ACHN (cell line): ENCODE measurements around the gene CFAP57.

Experiments
- DNase-seq: peaks from one replicate; pipeline ENCODE4 v3.0.0-alpha.2; 2015
- in situ Hi-C: cut with HindIII; loops from 2 replicates; pipeline ENCODE4 v1.10.0; 2017; ENCODE audit warnings: low sequenced_read_pairs, low pct_ligation_motif_present, low pct_unique_long_range_greater_than_20kb

The CFAP57 gene

GRCh38 chr1:43285269-43285990 lies 113.3 kb downstream of the CFAP57 start, which contains the start of gene C1orf210:
C1orf210 (minus strand) TSS chr1:43285581; CDS start chr1:43283270, 2,311 bp downstream.
- DNase-seq = no peak
- in situ Hi-C loops = no loop called here

GRCh38 chr1:43286115-43286514 lies 114.0 kb downstream of the CFAP57 start:
- no peak for DNase-seq
- in situ Hi-C loops = no loop called here

- in situ Hi-C loops = no loop called here
- no peak for DNase-seq
These were observed 114.4 kb downstream of the CFAP57 start for GRCh38 chr1:43286533-43286932.

DNA sequence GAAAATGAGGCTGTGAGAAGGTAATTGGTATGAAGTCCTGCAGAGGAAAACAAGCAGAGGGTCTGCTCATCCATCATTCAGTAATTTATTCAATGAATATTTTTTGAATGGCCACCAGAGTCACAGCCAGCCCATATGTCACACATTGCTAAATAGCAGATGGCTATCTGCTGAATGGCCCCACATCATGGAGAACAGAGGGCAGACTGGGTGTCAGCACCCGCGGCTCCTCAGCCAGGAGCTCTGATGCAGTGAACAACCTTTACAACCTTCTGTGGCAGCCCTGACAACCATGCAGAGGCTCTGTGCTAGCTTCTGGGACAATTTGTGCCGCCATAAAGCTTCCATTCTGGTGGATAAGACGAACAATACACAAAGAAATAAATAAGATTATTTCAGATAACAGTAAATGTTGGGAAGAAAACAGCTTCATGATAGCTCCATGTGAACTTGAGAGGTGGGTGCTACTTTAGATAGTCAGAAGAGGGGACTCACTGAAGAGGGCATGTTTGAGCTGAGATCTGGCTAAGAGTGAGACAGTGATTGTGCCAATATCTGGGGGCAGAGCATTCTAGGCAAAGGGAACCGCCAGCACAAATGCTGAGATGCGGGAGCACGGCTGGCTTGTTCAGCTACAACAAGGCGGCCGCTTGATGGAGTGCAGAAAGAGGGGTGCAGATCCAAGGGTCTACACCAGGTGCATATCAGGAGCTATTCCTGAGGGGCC lies 116.1 kb downstream of the CFAP57 start:
- no peak for DNase-seq
- in situ Hi-C loops = no loop called here

GRCh38 chr1:43288785-43289706 lies 116.9 kb downstream of the CFAP57 start:
- no peak for DNase-seq
- in situ Hi-C loops = no loop called here

DNA sequence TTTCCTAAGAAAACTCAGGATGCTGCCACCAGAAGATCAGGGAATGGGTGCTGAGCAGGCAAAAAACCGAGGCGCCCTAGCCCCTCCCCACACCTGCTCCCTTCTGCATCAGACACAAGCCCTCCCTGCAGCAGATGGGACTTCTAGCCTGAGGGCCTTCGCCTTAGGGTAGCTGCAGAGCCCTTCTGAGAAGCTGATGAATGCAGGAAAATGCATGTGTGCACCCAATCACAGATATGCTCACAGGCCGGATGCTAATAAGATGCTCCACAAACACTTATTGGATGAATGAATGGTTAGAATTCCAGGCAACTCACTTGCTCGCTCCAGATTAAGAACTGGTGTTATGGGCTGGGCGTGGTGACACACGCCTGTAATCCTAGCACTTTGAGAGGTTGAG lies 120.1 kb downstream of the CFAP57 start:
- in situ Hi-C loops = no loop called here

GRCh38 chr1:43292679-43293078 lies 120.5 kb downstream of the CFAP57 start:
- in situ Hi-C loops = no loop called here
- no peak for DNase-seq

More for the DNA sequence above, 120.1 kb downstream of the CFAP57 start:
- DNase-seq = no peak

GRCh38 chr1:43293176-43293575 lies 121.0 kb downstream of the CFAP57 start:
- no peak for DNase-seq
- in situ Hi-C loops = no loop called here

- DNase-seq = no peak
- in situ Hi-C loops = no loop called here
These were observed 122.0 kb downstream of the CFAP57 start for GRCh38 chr1:43293896-43294760.

DNA sequence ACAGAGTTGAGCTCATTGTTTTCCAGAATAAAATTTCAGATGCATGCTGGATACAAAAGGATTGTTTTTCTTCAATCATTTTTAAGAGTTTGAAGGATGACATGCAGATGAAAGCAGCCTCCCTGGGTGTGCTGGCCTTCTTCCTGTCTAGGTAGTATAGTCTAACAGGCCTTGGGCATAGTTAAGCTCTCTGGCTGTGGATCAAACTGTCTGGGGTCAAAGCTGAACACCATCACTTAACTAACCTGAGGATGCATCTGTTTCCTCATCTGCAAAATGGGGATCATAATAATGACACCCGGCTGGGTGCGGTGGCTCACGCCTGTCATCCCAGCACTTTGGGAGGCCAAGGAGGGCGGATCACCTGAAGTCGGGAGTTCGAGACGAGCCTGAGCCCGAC lies 122.6 kb downstream of the CFAP57 start:
- no peak for DNase-seq
- in situ Hi-C loops = no loop called here

DNA sequence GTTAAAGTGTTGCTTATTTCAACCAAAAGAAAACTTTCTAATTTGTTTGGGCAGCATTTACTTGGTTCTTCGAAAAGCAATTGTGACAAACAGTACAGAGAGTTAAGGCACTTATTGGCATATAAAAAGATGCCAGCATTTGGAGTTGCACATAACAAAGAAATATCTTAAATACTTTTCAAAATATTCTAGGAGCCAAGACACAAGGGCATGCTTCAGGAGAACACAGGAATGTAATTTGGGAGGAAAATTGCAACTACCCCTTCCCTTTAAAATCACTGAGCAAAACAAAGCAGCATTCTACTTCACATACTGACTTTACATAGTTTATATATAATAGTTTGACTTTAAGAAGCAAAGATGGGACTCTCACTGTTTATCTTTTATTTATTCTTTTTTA lies 124.1 kb downstream of the CFAP57 start:
- in situ Hi-C loops = no loop called here
- no peak for DNase-seq

DNA sequence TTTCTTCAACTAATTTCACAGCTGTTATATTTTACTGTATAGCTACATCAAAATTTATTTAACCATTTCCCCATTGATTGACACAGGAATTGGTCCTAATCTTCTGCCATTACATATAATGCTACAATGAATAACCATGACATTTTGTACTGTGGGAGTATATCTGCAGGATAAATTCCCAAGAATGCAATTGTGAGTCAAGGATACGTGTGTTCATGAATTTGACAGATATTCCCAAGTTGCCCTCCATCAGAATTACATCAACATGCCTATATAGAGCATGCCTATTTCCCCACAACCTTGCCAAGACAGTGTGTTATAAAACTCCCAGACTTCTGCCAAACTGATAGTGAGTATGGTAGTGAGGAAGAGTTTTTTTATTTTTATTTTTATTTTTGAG lies 125.9 kb downstream of the CFAP57 start:
- in situ Hi-C loops = no loop called here
- no peak for DNase-seq

- in situ Hi-C loops = no loop called here
- DNase-seq = no peak
These were observed 127.0 kb downstream of the CFAP57 start for GRCh38 chr1:43299101-43299500.

GRCh38 chr1:43300378-43301094 lies 128.4 kb downstream of the CFAP57 start, which contains the start of gene TIE1:
TIE1 (plus strand) TSS chr1:43300982; CDS start chr1:43301072, 90 bp downstream.
- in situ Hi-C loops = no loop called here
- no peak for DNase-seq

DNA sequence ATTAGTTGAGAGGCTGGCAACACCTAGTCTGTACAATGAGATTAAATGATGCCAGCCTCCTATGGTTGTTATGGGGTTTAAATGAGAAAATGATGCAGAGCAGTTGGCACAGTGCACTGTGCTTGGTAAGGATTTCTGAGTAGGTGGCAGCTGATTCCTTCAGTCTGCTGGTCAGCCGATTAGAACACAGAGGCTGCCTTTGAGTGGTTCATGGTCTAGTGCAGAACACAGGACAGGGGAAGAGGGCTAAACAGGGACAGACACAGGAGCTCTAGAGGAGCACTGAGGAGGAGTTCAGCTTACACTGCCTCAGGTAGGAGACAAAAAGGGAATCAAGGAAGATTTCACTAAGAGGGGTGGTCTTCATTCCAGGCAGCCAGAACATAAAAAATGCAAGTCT lies 130.1 kb downstream of the CFAP57 start:
- in situ Hi-C loops = no loop called here
- no peak for DNase-seq

DNA sequence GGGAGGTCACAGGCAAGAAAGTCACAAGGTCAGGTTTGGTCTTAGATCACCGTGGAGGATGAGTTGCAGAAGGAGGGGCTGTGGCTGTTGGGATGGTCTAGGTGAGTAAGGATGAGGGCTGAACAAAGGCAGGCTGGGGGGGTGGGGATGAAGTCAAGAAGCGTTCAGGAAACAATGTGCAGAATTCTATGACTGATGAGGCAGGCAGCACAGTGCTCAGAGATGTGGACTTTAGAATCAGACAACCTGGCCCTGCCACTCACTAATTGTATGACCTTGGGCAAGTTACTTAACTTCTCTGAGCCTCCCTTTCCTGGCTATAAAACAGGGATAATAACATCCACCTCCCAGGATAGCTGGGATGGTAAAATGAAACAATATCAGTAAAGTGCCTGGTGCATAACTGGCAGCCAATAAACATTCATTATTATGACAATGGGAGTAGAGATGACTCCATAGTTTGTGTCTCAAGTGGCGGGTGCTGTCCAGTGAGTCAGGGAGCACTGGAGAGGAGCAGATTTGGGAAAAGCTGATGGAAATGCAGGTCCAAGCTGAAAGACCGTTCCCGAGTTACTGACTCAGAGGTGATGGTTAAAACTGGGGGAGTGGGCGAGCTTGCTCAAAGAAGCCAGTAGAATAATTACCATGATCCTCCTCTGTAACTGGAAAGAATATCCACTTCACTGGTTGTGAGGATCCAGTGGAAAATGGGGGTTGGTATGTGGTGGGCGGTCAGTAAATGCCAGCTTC lies 130.8 kb downstream of the CFAP57 start:
- in situ Hi-C loops = no loop called here
- no peak for DNase-seq
